SK-N-MC (cell line): ENCODE measurements around the gene G3BP1.
A peak's percentile ranks its signal among the peaks of the same experiment; 100 is the strongest.
"Not testable (repeated sequence)": the region's sequence is repeated elsewhere in the genome, so short reads cannot be mapped to it uniquely, and the experiment has no call there.

ENCODE experiments used
- DNase-seq: peaks from one replicate; pipeline ENCODE4 v3.0.0-alpha.2; 2011; ENCODE audit warnings: low read depth, low spot score
- H3K27ac ChIP-seq: fragments of 200-600 bp; sonication (generic); 2 replicates; pipeline ENCODE4 v1.5.1; 2016; ENCODE audit warnings: mixed run types
- H3K36me3 ChIP-seq: fragments of 200-600 bp; sonication (generic); 2 replicates; pipeline ENCODE4 v1.6.1; 2017; ENCODE audit warnings: antibody characterized with exemption, low read length, mixed read lengths; ENCODE audit not compliant: insufficient read depth
- H3K4me3 ChIP-seq: fragments of 200-600 bp; sonication (generic); 2 replicates; pipeline ENCODE4 v1.5.1; 2016
- H3K9ac ChIP-seq: fragments of 200-600 bp; sonication (generic); 2 replicates; pipeline ENCODE4 v1.8.0; 2017; ENCODE audit warnings: mixed run types, mixed read lengths; ENCODE audit not compliant: insufficient read length
- H3K9me3 ChIP-seq: fragments of 200-600 bp; sonication (generic); 2 replicates; pipeline ENCODE4 v1.6.1; 2017; ENCODE audit warnings: low read depth, mild to moderate bottlenecking, antibody characterized with exemption, low read length, moderate library complexity, mixed read lengths
- EZH2 ChIP-seq: fragments of 200-600 bp; sonication (generic); IDR thresholded peaks from one replicate; pipeline ENCODE4 v1.6.1; 2017; ENCODE audit warnings: antibody characterized with exemption
- FOXP2 ChIP-seq: optimal IDR thresholded peaks from 2 replicates; pipeline ENCODE3; 2011; ENCODE audit warnings: mild to moderate bottlenecking, moderate library complexity; ENCODE audit not compliant: insufficient read depth; ENCODE audit errors: extremely low read length, control extremely low read depth
- POLR2AphosphoS5 ChIP-seq: IDR thresholded peaks from 2 replicates; pipeline ENCODE4 v1.6.1; 2012; ENCODE audit warnings: mild to moderate bottlenecking, low read depth, low read length, borderline replicate concordance

The G3BP1 gene

GRCh38 chr5:151771259-151772028 lies at the start of gene G3BP1:
Gene G3BP1, plus strand, starts transcription at chr5:151771954. Its CDS starts 14,667 bp downstream, at chr5:151786621.
- Histone ChIP-seq H3K27ac (peak within 1 kb of the TSS; percentile 95), H3K9me3 (no peaks in the 10 kb centered on the region), H3K36me3 (peaks cover 37% of the 10 kb centered on the region), H3K4me3 (peak within 1 kb of the TSS; percentile 86), H3K9ac (peak within 1 kb of the TSS; percentile 93)
- TF ChIP-seq EZH2 (no peak), FOXP2 (peak; percentile 80), POLR2AphosphoS5 (peak; percentile 99)
- DNase-seq: peak; percentile 100

- Histone ChIP-seq H3K4me3 (no peak overlapping the region), H3K9ac (no peak overlapping the region), H3K9me3 (no peaks in the 10 kb centered on the region), H3K27ac (no peak overlapping the region), H3K36me3 (no peaks in the 10 kb centered on the region)
- no peak for DNase-seq
- TF ChIP-seq EZH2 (no peak), FOXP2 (no peak), POLR2AphosphoS5 (no peak)
These were observed 49.2 kb upstream of the G3BP1 start for GRCh38 chr5:151722546-151722945.

DNA sequence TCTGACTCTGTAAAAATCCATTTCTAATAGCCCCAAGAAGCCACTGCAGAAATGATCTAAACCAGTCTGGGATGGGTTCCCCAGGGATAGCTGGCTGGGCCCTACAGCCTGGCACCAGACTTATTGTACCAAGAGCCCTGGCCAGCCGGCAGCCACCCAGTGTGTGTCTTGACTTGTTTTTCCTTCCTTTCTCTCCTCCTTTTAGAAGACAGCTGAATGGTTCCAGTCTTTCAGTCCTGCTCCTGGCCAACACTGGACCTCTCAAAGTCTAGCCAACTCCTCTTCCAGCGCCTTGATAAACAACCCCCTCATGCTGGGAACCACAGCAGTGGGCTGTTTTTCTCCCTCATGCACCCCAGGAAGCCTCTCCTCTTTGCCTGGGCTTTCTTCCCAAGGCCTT lies 47.4 kb upstream of the G3BP1 start:
- Histone ChIP-seq H3K4me3 (no peak overlapping the region), H3K36me3 (no peaks in the 10 kb centered on the region), H3K9me3 (no peaks in the 10 kb centered on the region), H3K27ac (no peak overlapping the region), H3K9ac (no peak overlapping the region)
- DNase-seq: no peak
- no peak for TF ChIP-seq POLR2AphosphoS5
- no peak for TF ChIP-seq FOXP2
- TF ChIP-seq EZH2: no peak

DNA sequence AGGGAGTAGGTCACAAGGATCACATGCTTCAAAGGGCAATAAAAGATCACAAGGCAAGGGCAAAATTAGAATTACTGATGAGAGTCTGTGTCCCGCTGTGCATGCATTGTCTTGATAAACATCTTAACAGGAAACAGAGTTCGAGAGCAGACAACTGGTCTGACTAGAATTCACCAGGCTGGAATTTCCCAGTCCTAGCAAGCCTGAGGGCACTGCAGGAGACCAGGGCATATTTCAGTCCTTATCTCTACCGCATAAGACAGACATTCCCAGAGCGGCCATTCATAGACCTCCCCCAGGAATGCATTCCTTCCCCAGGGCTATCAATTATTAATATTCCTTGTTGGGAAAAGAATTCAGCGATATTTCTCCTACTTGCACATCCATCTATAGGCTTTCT lies 42.2 kb upstream of the G3BP1 start:
- H3K9me3 ChIP-seq, H3K9ac ChIP-seq, H3K4me3 ChIP-seq, DNase-seq, H3K36me3 ChIP-seq: not testable (repeated sequence)
- peak overlapping the region; percentile 25; the same call in 1 of the 2 replicates for H3K27ac ChIP-seq

DNA sequence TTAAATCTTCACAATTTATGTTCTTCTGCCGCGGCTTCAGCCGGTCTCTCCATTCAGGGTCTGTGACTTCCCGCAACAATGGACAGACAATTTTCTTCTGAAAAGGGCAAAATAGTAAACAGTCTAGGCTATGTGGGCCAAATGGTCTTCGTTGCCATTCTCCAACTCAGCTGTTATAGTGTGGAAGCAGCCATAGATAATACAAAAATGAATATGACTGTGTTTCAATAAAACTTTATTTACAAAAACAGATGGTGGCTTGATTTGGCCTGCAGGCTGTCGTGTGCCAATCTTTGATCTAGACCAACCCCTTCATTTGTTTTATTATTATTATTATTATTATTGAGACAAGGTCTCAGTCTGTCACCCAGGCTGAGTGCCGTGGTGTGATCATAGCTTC lies 41.4 kb upstream of the G3BP1 start:
- no peak for TF ChIP-seq FOXP2
- no peak for TF ChIP-seq POLR2AphosphoS5
- TF ChIP-seq EZH2: no peak
- Histone ChIP-seq H3K4me3 (no peak overlapping the region), H3K27ac (0 out of 2 replicates have a peak overlapping the region, but pooled peaks have one; percentile 25), H3K9ac (no peak overlapping the region), H3K9me3 (no peaks in the 10 kb centered on the region), H3K36me3 (no peaks in the 10 kb centered on the region)
- DNase-seq: no peak

- no peak overlapping the region for H3K4me3 ChIP-seq
- no peak overlapping the region for H3K27ac ChIP-seq
- TF ChIP-seq EZH2 (no peak), POLR2AphosphoS5 (no peak), FOXP2 (no peak)
- H3K9me3 ChIP-seq: no peaks in the 10 kb centered on the region
- H3K9ac ChIP-seq: no peak overlapping the region
- no peaks in the 10 kb centered on the region for H3K36me3 ChIP-seq
- DNase-seq: no peak
These were observed 38.2 kb upstream of the G3BP1 start for GRCh38 chr5:151733358-151734063.

DNA sequence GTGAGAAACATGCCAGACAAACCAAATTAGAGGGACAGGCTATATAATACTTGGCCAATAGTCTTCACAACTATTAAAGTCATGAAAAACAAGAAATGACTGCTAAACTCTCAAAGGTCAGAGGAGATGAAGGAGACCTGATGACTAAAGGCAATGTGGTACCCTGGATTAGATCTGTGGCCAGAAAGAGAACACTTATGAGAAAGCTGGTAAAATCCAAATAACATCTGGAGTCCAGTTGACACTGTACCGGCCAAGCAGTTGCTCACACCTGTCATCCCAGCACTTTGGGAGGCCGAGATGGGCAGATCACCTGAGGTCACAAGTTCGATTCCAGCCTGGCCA lies 37.7 kb upstream of the G3BP1 start:
- Histone ChIP-seq H3K4me3 (no peak overlapping the region), H3K27ac (no peak overlapping the region), H3K9ac (no peak overlapping the region), H3K36me3 (no peaks in the 10 kb centered on the region), H3K9me3 (no peaks in the 10 kb centered on the region)
- no peak for DNase-seq
- TF ChIP-seq FOXP2 (no peak), EZH2 (no peak), POLR2AphosphoS5 (no peak)

DNA sequence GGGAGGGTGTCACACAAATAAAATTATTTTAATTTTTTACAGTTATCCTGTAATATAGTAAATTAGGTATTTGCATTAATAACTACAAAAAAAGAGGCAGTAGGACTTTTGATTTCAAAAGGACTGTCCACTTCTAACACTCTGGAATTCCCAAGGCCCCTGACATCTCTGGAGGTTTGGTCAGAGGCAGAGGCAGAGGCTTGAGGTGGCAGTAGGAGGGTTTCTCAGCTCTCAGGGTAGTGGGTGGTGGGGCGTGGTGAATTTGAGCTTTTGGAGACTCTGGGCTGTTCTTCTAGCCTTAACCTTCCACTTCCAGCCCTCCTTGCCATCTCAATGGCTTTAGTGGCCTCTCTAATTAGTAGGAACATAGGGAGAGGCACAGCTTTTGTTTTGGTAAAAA lies 36.1 kb upstream of the G3BP1 start:
- TF ChIP-seq FOXP2: no peak
- TF ChIP-seq POLR2AphosphoS5: no peak
- TF ChIP-seq EZH2: no peak

More for the DNA sequence above, 36.1 kb upstream of the G3BP1 start:
- no peak for DNase-seq
- Histone ChIP-seq H3K9me3 (no peaks in the 10 kb centered on the region), H3K27ac (no peak overlapping the region), H3K9ac (no peak overlapping the region), H3K36me3 (no peaks in the 10 kb centered on the region), H3K4me3 (no peak overlapping the region)
